Activated CD4-positive, CD25-positive, alpha-beta regulatory T cell treated with anti-CD3 and anti-CD28 coated beads, Interleukin-2, amount 50 U/mL, for 24 hours (primary cell): ENCODE data around the gene IFI30.
"Not testable (repeated sequence)": the region's sequence is repeated elsewhere in the genome, so short reads cannot be mapped to it uniquely, and the experiment has no call there.

Experiments used
- ATAC-seq, 2 donors: fragments of 150-1000 bp; cut with Tn5 transposase; one replicate each; pipeline ENCODE4 v1.10.0; 2021; ENCODE audit warnings: mild to moderate bottlenecking in 1 of 2, moderate library complexity in 1 of 2

IFI30 gene

DNA sequence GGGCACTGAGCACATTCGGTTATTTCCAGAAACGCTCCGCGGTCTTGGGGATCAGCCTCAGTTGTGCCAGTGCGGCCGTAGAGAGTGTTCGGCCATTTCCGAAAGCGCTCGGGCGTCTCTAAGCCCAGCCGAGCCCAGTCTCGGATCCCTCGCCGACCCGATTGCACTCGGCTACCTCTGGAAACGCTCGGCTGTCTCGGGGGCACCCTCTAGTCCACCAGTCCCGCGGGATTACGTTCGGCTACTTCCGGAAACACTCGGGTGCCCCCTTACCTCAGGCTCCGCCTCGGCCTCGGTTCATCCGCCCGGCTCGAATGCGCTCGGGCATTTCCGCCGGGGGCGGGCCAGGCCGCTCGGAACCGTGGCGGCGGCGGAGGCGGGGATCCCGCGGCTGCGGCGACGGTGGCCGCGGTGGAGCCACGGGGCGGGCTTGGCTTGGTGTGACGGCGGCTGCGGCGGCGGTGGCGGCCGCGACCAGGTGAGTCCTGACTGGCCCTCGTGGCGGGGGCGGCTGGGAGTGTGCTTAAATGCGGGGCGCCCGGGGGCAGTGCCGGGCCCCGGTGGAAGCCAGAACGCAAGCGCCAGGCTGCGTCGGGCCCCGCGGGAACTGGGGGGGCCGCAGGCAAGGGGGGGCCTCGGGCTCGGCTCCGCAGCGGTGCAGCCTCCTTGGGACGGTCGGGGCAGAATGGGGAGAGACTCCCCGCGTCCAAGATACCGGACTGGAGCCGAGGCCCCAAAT is 20.6 kb upstream of the IFI30 start, which contains the start of gene PIK3R2:
TSS of gene PIK3R2 (plus strand) at position 347 of the 739 bp plus-strand sequence. CDS start 2,717 bp downstream, outside the sequence.
- peak; percentile 90 to 91 for ATAC-seq

DNA sequence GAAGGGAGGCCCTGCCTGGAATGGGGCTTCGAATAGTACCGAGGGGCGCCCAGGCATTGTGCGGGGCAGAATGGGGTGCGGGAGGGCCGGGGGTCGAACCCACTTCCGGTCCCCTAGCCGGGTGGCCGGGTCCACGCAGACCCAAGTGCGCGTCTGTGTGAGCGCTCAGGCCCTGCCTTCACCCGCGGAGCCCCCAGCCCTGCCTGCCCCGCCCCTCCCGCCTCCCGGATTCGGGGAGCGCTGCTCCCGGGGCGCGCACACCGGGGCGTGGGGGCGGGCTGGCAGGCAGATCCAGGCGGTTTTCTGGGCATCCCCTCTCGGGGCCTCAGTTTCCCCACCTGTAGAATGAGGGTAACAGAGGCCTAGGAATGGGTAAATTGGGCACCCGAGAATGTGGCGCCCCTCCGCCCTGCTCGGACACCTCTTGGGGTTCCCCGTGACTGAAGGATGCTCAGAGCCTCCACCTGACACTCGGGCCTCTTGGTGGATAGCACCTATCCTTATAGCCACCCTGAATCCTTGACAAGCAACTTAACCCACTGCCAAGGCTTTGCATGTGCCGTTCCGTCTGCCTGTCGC is 20.0 kb upstream of the IFI30 start:
- no peak for ATAC-seq

- no peak for ATAC-seq
Measured at GRCh38 chr19:18155095-18156087, 18.2 kb upstream of the IFI30 start.

DNA sequence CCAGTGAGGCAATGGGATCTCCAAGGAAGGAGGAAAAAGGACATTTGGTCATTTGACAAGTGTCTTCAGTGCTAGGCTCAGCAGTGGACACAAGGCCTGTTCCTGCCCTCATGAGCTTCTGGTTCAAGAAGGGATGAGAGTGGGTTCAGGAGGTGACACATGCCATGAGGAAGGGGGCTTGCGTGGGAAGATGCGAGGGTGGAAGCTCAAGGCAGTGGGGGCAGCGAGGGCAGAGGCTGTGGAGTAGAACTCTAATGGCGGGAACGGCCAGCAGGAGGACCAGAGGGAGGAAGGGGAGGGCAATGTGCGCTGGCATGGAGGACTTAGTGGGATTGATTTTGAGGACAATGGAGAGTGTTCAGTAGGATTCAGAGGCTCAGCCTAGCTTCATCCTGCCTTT is 17.3 kb upstream of the IFI30 start:
- no peak for ATAC-seq

- no peak for ATAC-seq
Measured at GRCh38 chr19:18156841-18157464, 16.7 kb upstream of the IFI30 start.

DNA sequence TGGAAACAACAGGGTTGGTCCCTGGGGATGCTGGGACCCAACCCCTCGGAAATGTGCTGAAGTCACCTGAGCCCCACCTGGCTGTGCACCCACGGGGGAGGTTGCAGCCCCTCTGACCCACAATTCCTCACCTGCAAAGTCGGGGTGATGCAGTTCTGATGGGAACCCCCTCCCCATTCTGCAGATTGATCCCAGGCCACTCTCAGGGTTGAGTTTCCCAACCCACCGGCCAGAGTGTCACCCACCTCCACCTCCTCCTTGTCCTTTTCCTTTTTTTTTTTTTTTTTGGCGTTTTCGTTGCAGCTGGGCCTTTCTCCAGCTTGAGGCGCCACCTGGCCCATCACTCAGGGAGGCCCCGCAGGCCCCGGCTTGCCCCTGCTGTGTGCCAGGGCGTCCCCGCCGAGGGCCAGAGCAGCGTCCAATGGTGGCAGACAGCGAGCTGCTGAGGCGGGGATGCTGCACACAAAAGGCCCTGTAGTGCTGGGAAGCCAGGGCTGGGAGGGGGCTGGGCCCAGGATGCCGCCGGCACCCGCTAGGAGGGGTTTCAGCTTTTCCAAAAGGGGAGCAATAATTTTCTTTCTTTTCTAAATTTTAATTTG is 16.0 kb upstream of the IFI30 start:
- ATAC-seq: no peak

GRCh38 chr19:18158467-18158866 is 15.1 kb upstream of the IFI30 start:
- no peak for ATAC-seq

GRCh38 chr19:18159059-18159616 is 14.5 kb upstream of the IFI30 start:
- not testable (repeated sequence) for ATAC-seq

DNA sequence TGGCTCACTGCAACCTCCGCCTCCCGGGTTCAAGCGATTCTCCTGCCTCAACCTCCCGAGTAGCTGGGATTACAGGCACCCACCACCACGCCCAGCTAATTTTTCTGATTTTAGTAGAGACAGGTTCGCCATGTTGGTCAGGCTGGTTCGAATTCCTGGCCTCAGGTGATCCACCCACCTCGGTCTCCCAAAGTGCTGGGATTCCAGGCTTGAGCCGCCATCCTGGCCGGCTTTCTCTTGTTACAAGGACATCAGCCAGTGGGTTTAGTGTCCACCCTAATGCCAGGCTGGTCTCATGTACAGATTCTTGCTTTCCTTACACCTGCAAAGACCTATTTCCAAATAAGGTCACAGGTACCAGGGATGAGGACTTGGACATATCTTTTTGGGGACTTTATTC is 13.8 kb upstream of the IFI30 start:
- ATAC-seq: no peak

DNA sequence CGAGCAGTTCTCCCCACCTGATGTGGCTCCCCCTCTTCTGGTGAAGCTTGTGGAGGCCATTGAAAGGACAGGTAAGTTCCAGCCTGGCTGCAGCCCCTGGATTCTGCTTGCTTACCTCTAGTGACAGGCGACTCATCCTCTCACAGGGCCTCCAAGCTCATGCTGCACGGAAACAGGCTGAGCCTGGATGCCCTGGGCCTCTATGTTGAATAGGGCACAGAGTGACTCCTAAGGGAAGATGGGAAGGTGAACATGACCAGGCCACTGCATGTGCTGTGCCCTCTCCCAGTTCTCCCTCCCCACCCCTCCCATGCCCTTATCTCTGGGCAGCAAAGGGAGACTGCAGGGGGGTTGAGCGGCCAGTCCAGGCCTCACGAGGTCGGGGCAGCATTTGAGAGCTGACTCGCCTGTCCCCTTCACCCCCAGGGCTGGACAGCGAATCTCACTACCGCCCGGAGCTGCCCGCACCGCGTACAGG is 13.1 kb upstream of the IFI30 start:
- no peak for ATAC-seq

DNA sequence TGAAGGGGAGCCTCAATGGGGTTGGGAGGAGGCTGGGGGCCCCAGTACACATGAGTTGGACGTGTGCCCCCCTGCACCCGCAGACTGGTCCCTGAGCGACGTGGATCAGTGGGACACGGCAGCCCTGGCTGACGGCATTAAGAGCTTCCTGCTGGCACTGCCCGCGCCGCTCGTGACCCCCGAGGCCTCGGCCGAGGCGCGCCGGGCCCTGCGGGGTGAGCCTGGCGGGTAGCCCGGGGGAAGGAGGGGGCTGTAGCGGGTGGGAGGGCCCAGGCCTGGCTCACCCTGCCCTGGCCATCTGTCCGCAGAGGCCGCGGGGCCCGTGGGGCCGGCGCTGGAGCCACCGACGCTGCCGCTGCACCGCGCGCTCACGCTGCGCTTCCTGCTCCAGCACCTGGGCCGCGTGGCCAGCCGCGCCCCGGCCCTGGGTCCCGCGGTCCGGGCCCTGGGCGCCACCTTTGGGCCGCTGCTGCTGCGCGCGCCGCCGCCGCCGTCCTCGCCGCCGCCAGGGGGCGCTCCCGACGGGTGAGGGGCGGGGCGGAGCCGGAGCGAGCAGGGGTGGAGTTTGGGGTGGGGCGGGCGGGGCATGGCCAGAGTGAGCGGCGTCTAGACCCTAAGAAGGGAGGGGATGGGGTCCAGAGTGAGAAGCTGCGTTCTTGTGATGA is 12.5 kb upstream of the IFI30 start:
- ATAC-seq: peak; percentile 91 to 92

DNA sequence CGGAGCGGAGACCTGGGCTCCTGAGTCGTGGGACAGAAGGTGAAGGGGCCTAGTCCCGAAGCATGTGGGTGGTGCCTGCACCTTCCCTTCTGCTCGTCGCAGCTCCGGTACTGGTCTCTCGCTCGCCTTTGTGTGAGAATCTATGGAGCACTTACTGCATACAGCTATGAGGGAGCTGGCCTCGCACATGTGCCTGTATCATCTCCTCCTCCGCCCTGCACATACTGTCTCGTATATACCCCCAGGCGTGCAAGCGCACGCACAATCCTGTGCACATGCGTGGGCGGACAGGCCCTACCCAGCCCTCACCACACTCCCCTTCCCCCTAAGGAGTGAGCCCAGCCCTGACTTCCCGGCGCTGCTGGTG is 12.0 kb upstream of the IFI30 start:
- no peak for ATAC-seq

- ATAC-seq: no peak
Measured at GRCh38 chr19:18164072-18164471, 9.5 kb upstream of the IFI30 start.

DNA sequence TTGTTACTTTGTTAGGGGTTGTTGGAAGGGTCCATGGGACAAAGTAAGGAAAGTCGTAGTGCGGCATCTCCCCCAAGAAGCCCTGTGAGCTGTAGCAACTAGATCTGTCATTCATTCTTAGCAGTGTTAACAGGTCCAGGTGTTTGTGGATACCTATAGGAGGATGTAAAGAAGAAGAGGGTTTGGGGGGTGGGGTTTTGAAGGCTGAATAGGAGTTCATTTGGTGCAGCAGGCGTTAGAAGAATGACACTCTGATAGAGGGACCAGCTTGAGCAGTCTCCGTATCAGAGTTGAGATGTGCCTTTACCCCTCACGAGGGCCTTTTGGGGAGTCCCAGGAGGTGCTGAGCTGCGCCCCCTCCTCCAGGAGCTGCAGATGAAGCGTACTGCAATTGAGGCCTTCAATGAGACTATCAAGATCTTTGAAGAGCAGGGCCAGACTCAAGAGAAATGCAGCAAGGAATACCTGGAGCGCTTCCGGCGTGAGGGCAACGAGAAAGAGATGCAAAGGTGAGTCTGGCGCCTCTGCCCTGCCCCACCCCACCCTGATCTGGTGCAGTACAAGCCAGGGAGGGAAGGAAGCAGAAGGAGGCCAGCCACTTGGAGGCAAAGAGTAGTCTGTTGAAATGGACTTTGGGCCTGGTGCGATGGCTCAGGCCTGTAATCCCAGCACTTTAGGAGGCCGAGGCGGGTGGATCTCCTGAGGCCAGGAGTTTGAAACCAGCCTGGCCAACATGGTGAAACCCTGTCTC is 7.6 kb upstream of the IFI30 start:
- ATAC-seq: no peak

DNA sequence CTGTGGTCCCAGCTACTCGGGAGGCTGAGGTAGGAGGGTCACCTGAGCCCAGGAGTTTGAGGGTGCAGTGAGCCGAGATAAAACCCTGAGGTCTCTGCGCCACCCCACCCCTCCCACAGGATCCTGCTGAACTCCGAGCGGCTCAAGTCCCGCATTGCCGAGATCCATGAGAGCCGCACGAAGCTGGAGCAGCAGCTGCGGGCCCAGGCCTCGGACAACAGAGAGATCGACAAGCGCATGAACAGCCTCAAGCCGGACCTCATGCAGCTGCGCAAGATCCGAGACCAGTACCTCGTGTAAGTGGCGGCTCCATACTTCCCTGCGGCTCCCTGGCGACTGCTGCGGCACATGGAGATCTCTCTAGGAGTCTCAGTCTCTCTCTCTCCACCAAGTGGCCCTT is 6.6 kb upstream of the IFI30 start:
- no peak for ATAC-seq

- peak; percentile 83 to 93 for ATAC-seq
Measured at GRCh38 chr19:18167975-18168645, 5.5 kb upstream of the IFI30 start.

DNA sequence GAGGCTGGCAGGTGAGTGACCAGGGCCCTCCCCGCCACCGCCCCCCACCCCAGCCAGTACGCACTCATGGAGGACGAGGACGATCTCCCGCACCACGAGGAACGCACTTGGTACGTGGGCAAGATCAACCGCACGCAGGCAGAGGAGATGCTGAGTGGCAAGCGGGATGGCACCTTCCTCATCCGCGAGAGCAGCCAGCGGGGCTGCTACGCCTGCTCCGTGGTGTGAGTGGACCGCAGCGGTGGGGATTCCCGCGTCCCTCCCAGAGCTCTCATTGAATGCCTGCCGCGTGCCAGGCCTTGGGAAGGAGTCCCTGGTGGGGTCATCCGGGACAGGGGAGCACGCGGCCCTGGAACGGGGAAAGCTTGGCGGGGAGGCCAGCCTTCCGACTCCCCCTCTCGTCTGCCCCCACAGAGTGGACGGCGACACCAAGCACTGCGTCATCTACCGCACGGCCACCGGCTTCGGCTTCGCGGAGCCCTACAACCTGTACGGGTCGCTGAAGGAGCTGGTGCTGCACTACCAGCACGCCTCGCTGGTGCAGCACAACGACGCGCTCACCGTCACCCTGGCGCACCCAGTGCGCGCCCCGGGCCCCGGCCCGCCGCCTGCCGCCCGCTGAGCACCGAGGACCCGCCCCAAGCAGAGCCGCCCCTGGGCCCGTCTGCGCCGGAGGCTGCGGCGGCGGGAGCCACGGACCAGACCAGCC is 4.8 kb upstream of the IFI30 start:
- no peak for ATAC-seq

GRCh38 chr19:18170714-18171255 is 2.8 kb upstream of the IFI30 start:
- no peak for ATAC-seq
